ACC112 (cell line): ENCODE measurements around the gene PTPRO.

Experiments
- H2AFZ ChIP-seq: fragments of 200-600 bp; sonication (generic); one replicate; pipeline ENCODE4 v1.6.0; 2017; ENCODE audit warnings: antibody characterized with exemption, low read length; ENCODE audit not compliant: unreplicated experiment
- H3K27ac ChIP-seq: fragments of 200-600 bp; sonication (generic); 2 replicates; pipeline ENCODE4 v1.5.1; 2014; ENCODE audit warnings: low read depth, mild to moderate bottlenecking, antibody characterized with exemption, low read length, moderate library complexity
- H3K27me3 ChIP-seq: fragments of 200-600 bp; sonication (generic); 2 replicates; pipeline ENCODE4 v1.6.1; 2014; ENCODE audit warnings: mild to moderate bottlenecking, antibody characterized with exemption, low read length, moderate library complexity, mixed read lengths; ENCODE audit not compliant: insufficient read depth
- H3K36me3 ChIP-seq: fragments of 200-600 bp; sonication (generic); 2 replicates; pipeline ENCODE4 v1.6.1; 2016; ENCODE audit warnings: mild to moderate bottlenecking, antibody characterized with exemption, low read length, moderate library complexity, mixed read lengths; ENCODE audit not compliant: insufficient read depth
- H3K4me1 ChIP-seq: fragments of 200-600 bp; sonication (generic); one replicate; pipeline ENCODE4 v1.6.1; 2016; ENCODE audit warnings: low read length, mixed read lengths; ENCODE audit not compliant: insufficient read depth, unreplicated experiment, control insufficient read depth
- H3K4me3 ChIP-seq: fragments of 200-600 bp; sonication (generic); 2 replicates; pipeline ENCODE4 v1.5.1; 2014; ENCODE audit warnings: mild to moderate bottlenecking, low read depth, low read length
- H3K79me2 ChIP-seq: fragments of 200-600 bp; sonication (generic); one replicate; pipeline ENCODE4 v1.6.0; 2016; ENCODE audit warnings: low read length; ENCODE audit not compliant: control insufficient read depth, unreplicated experiment, insufficient read depth

Gene PTPRO

GRCh38 chr12:15346488-15346887 is 24.2 kb downstream of the PTPRO start:
- no peak overlapping the region for H2AFZ ChIP-seq
- H3K4me3 ChIP-seq, result no peak overlapping the region
- H3K79me2 ChIP-seq, result no peaks in the 10 kb centered on the region
- no peaks in the 10 kb centered on the region for H3K36me3 ChIP-seq
- H3K4me1 ChIP-seq, result no peaks in the 10 kb centered on the region
- H3K27me3 ChIP-seq, result no peaks in the 10 kb centered on the region
- no peak overlapping the region for H3K27ac ChIP-seq

- Histone ChIP-seq H2AFZ (no peak overlapping the region), H3K4me1 (no peaks in the 10 kb centered on the region), H3K4me3 (no peak overlapping the region), H3K27me3 (no peaks in the 10 kb centered on the region), H3K79me2 (no peaks in the 10 kb centered on the region), H3K36me3 (no peaks in the 10 kb centered on the region), H3K27ac (no peak overlapping the region)
Measured at GRCh38 chr12:15350643-15351042, 28.3 kb downstream of the PTPRO start.

GRCh38 chr12:15355766-15356165 is 33.5 kb downstream of the PTPRO start:
- Histone ChIP-seq H3K4me1 (no peaks in the 10 kb centered on the region), H3K27me3 (no peaks in the 10 kb centered on the region), H3K4me3 (no peak overlapping the region), H3K79me2 (no peaks in the 10 kb centered on the region), H2AFZ (no peak overlapping the region), H3K36me3 (no peaks in the 10 kb centered on the region), H3K27ac (no peak overlapping the region)

GRCh38 chr12:15356951-15357364 is 34.6 kb downstream of the PTPRO start:
- no peaks in the 10 kb centered on the region for H3K27me3 ChIP-seq
- H2AFZ ChIP-seq, result no peak overlapping the region
- no peaks in the 10 kb centered on the region for H3K79me2 ChIP-seq
- H3K36me3 ChIP-seq, result no peaks in the 10 kb centered on the region
- no peaks in the 10 kb centered on the region for H3K4me1 ChIP-seq
- no peak overlapping the region for H3K27ac ChIP-seq
- no peak overlapping the region for H3K4me3 ChIP-seq

- Histone ChIP-seq H3K36me3 (no peaks in the 10 kb centered on the region), H3K4me3 (no peak overlapping the region), H3K27ac (peak overlapping the region; percentile 19; the same call in 1 of the 2 replicates), H3K27me3 (no peaks in the 10 kb centered on the region), H3K79me2 (no peaks in the 10 kb centered on the region), H2AFZ (no peak overlapping the region), H3K4me1 (peaks cover 18% of the 10 kb centered on the region)
Measured at GRCh38 chr12:15364221-15365160, 42.2 kb downstream of the PTPRO start.

- Histone ChIP-seq H3K4me1 (peaks cover 14% of the 10 kb centered on the region), H3K36me3 (no peaks in the 10 kb centered on the region), H3K27ac (no peak overlapping the region), H2AFZ (no peak overlapping the region), H3K4me3 (no peak overlapping the region), H3K27me3 (no peaks in the 10 kb centered on the region), H3K79me2 (no peaks in the 10 kb centered on the region)
Measured at GRCh38 chr12:15368812-15369211, 46.5 kb downstream of the PTPRO start.

- no peaks in the 10 kb centered on the region for H3K79me2 ChIP-seq
- no peaks in the 10 kb centered on the region for H3K27me3 ChIP-seq
- H3K27ac ChIP-seq, result no peak overlapping the region
- H3K4me1 ChIP-seq, result no peaks in the 10 kb centered on the region
- H3K36me3 ChIP-seq, result no peaks in the 10 kb centered on the region
- H3K4me3 ChIP-seq, result no peak overlapping the region
- H2AFZ ChIP-seq, result no peak overlapping the region
Measured at GRCh38 chr12:15372352-15372751, 50.0 kb downstream of the PTPRO start.

- no peak overlapping the region for H3K4me3 ChIP-seq
- no peak overlapping the region for H3K27ac ChIP-seq
- H3K4me1 ChIP-seq, result no peaks in the 10 kb centered on the region
- no peaks in the 10 kb centered on the region for H3K27me3 ChIP-seq
- H3K79me2 ChIP-seq, result no peaks in the 10 kb centered on the region
- no peaks in the 10 kb centered on the region for H3K36me3 ChIP-seq
- no peak overlapping the region for H2AFZ ChIP-seq
Measured at GRCh38 chr12:15387772-15388171, 65.5 kb downstream of the PTPRO start.

- no peak overlapping the region for H3K4me3 ChIP-seq
- H3K27me3 ChIP-seq, result no peaks in the 10 kb centered on the region
- H3K36me3 ChIP-seq, result no peaks in the 10 kb centered on the region
- no peak overlapping the region for H3K27ac ChIP-seq
- H2AFZ ChIP-seq, result no peak overlapping the region
- H3K4me1 ChIP-seq, result peaks cover 4% of the 10 kb centered on the region
- no peaks in the 10 kb centered on the region for H3K79me2 ChIP-seq
Measured at GRCh38 chr12:15389561-15389960, 67.3 kb downstream of the PTPRO start.

- Histone ChIP-seq H3K36me3 (no peaks in the 10 kb centered on the region), H3K79me2 (no peaks in the 10 kb centered on the region), H3K27me3 (no peaks in the 10 kb centered on the region)
Measured at GRCh38 chr12:15393037-15393436, 70.7 kb downstream of the PTPRO start.

GRCh38 chr12:15393995-15394394 is 71.7 kb downstream of the PTPRO start:
- Histone ChIP-seq H3K27ac (no peak overlapping the region), H3K27me3 (no peaks in the 10 kb centered on the region), H2AFZ (no peak overlapping the region), H3K79me2 (no peaks in the 10 kb centered on the region), H3K4me3 (no peak overlapping the region), H3K4me1 (peaks cover 4% of the 10 kb centered on the region), H3K36me3 (no peaks in the 10 kb centered on the region)

More at GRCh38 chr12:15393037-15393436, 70.7 kb downstream of the PTPRO start:
- Histone ChIP-seq H3K27ac (no peak overlapping the region), H2AFZ (no peak overlapping the region), H3K4me1 (peaks cover 4% of the 10 kb centered on the region), H3K4me3 (no peak overlapping the region)
